Ecto neural progenitor cell (in vitro differentiated cells): ENCODE results near the gene PHF5A.
A peak's percentile ranks its signal among the peaks of the same experiment; 100 is the strongest.
"Not testable (repeated sequence)": the region's sequence is repeated elsewhere in the genome, so short reads cannot be mapped to it uniquely, and the experiment has no call there.

Experiments
- DNase-seq: peaks from one replicate; pipeline ENCODE4 v3.0.0-alpha.2; 2018; ENCODE audit warnings: low spot score

PHF5A gene

DNA sequence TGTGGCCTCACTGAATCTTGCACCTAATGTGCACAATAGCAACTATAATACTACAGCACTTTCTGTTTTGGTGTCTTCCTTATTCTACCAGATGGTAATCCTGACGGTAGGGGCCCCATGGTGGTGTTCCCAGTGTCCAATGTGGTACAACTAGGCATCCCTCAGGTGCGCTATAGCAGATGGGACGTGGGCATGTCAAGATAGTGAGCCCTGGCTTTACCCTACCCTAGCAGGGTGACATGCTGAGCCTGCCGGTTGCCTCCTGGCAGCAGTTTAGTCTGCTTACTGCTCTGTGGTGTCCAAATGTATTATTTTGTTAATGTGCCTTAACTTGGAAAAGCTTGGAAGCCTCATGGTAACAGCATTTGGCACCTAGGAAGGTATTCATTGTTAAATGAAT lies 19.6 kb upstream of the PHF5A start:
- DNase-seq: no peak

DNA sequence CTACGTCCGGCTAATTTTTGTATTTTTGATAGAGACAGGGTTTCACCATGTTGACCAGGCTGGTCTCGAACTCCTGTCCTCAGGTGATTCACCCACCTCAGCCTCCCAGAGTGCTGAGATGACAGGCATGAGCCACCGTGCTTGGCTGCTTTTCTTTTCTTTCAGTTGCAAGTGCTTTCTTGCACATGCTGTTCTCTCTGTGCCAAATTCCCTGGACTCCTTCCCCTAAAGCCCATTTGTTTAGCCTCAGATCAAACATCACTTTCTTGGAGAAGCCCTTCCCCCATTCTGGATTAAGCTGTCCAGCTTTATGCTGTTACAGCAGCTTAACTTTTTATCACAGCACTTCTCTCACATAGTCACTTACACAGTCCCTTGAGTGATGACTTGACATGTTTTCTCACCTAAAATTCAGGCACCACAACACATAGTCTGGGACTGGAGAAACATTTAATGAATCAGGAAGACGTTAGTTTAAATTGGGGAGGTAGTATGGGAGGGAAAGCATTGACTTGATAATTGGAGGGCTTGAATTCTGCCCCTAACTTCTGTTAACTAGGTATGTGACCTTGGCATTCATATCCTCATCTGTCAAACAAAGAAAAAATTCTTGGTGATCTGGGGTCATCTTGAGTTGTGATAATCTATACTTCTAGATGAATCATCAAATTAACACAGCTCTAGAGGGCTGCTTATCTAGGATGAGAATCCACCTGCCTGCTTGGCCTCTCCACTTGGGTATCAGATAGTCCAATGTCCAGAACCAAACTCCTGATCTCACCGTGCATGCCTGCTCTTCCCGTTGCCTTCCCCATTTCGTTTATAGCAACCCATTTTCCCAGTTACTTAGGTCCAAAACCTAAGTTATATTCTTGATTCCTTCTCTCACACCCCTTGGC lies 18.8 kb upstream of the PHF5A start:
- DNase-seq: no peak

DNA sequence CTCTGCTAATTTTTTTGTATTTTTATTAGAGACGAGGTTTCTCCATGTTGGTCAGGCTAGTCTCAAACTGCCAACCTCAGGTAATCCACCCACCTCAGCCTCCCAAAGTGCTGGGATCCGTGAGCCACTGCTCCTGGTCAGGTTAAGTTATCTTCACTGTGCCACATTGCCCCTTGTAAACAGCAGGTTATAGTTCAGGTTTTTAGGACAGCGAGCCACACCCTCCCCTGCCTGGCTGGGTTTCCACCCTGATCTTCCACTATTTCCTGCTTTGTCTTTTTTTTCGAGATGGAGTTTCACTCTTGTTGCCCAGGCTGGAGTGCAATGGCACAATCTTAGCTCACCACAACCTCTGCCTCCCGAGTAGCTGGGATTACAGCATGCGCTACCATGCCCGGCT lies 16.5 kb upstream of the PHF5A start:
- DNase-seq: no peak

DNA sequence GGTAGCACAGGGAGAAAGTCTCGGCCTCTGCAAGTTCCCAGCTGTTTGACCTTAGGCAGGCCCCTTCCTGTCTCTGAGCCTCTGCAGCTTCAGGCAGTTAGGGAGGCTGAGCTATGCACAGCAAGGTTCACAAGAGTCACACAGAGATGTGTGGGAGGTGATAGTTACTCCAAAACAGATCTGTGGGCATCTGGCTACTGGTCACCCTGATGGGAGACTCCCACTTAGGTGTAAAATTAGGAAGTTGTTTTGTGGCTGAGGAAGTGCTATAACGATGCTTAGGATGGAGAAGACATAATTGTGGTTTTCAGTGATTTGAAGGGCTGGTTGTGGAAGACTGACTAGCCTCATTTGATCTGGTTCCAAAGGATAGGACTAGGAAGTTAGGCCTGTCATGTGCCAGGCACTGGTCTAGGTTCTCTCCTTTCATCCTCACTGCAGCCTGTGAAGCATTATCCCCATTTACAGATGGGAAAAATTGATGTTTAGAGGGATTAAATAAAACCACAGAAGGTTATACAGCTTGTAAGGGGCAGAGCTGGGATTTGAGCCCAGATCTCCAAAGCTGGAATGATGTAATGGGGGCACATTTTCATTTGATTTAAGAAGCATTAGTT lies 13.9 kb upstream of the PHF5A start:
- DNase-seq: no peak

DNA sequence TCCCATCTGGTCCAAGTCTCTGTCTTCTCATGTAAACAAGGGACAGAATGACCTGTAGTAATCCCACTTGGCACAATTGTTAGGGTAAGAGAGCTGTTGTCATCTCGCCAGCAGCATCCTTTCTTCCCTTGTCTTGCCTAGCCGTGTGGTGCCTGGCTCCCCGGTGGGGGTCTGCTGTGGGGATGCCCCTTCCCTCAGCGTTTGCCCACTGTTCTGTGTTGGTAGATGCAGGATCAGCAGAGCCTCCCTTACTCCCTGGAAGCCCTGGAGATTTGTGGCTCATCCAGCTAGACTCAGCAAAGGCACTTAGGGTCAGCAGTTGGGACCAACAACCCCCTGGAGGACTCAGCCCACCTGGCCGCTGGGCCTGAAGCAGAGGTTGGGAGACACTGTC lies 13.4 kb upstream of the PHF5A start:
- DNase-seq: no peak

DNA sequence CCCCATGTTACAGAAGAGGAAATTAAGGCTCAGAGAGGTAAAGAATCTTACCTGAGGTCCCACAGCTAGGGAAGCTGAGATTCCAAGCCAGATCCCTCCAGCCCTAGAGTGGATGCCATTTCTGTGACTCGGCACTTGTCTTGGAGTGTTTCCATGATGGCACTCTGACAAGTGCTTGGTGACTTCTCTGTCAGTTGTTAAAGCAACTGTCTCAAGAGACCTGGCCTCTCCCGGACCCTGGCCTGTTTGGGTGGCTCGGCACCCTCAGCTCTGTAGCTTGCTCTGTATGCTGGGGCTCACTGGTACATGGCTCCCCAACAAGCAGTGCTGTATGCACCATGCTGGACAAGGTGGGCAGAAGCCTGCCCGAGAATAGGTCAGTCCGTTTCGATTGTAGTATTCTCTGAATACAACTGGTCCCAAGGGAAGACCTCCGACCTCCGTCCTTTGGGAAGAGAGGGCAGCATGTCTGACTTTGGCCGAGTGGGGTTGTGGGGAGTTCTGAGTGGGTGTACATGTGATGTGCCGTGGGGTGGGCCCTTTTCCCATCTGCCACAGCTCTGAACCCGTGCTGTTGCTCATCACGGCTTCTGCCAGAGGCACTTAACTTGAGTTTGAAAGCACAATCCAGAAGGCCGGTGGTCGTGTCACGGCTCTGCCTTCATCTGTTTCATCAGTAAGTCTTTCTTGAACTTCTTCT lies 12.8 kb upstream of the PHF5A start:
- DNase-seq: no peak

DNA sequence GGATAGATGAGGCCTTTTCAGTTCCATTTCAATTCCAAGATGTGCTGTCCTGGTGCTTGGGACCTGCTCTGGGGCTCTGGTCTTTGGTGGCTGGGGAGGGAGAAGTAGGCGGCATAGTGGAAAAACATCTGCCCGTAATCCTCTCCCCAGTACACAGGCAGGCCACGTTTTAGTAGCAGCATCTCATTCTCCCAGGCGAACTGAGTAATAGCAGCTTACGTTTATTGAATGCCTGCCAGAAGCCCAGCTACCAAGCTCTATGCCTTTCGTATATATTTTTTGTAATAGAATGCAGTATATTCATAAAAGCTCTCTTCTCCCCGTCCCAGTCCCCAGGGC lies 11.9 kb upstream of the PHF5A start:
- no peak for DNase-seq

DNA sequence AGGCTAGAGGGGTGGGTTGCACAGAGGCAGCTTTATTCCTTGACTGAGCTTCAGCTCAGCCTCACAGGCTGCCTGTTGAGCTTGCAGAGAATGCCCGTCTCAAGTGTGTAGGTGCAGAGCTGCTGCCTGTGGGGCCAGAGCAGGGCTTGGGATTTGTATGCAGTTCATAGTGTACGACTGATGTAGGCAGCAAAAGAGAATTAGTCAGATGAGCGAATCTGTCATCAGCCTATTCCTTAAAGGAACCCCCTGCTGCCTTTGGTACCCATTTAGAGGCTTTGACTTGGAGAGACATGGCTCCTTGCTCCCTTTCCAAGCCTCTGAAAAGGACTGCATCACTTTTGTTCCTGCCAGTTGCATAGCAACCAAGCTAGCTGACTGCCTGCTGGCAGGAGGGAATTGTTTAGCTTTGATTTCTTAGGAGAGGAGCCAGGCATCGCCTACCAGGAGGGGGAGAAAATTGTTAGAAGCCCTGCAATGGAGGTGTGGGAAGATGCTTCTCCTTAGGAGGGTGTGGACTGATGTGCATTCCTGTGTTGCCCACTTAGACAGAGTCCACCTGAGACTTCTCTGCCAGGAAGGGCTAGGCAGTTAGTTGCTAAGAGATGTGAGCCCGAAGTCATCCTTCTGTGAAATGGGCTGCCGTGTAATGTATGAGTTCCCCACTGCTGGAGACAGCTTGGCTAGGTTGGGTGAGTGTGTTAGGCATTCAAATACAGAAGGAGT lies 11.3 kb upstream of the PHF5A start:
- peak; percentile 57 for DNase-seq

DNA sequence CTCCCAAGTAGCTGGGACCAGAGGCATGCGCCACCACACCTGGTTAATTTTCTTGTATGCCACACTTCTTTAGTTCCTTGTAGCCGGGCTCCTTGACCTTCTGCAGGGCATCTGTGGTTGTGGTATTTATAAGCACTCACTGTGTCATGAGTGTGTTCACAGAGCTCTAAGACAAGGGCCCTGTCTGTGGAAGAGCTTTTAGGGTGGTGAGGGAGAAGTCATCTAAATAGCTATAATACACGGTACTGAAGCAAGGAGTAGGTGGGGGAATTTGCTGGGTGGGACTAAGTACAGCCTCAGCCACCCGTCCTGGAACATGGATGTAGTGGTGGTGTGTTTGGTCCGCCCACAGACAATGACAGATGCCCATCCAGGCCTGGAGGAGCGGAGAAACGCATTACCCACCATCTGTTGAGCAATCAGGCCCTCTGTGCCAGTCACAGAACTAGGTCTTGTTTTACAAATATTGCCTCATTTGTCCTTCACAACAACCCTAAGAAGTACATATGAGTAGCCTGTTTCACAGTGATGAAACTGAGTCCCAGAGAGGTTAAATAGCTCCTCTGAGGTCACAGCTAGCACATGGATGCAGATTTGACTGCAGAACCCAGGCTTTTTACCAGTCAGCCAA lies 10.5 kb upstream of the PHF5A start:
- DNase-seq: no peak

DNA sequence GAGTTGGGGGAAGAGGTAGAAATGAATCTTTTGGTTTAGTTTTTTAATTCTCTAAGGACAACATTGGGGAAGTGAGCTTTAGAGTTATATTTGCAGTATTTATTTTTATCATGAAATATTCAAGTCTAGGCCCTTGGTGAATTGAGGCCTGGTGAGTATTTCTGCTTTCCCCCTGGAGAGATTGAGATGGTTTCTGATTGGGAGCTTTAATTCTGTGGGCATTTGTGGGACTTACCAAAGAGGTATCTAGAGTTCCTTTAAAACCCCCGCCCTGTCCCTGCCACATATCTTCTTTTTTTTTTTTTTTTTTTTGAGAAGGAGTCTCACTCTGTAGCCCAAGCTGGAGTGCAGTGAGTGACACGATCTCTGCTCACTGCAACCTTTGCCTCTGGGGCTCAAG lies 10.0 kb upstream of the PHF5A start:
- no peak for DNase-seq

DNA sequence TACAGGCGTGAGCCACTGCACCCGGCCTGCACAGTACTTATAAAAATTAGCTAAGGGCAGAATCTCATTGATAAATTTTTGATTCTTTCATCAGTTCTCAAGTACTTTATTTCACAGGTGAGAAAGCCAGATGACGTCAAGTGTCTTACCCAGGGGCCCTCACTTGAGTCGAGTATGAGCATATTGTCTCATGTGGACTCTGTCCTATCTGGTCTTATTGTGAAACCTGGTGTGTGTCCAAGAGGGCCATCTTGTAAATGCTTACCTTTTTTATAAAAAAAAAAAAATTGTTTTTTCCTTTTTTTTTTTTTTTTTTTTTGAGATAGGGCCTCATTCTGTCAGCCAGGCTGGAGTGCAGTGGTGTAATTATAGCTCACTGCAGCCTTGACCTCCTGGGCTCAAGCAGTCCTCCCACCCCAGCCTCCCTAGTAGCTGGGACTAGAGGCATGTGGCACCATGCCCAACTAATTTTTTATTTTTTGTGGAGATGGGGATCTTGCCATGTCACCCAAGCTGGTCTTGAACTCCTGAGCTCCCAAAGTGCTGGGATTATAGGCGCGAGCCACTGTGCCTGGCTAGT lies 6.5 kb upstream of the PHF5A start:
- DNase-seq: no peak

DNA sequence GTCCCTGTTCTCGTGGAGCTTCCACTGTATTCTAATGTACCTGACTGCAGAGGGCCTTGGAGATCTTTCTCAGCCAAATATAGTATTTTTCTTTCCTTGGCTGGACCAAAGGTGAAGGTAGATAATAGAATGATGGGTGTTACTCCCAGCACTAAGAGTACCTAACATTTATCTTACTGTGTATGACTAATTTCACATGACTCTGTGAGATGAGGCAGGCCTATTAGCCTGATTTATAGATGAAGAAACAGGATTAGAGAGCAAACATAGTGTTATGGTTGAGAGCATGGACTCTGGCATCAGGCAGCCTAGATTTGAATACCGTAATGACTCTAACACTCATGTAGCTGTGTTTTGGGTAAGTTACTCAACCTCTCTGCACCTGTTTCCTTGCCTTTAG lies 3.1 kb upstream of the PHF5A start:
- no peak for DNase-seq

DNA sequence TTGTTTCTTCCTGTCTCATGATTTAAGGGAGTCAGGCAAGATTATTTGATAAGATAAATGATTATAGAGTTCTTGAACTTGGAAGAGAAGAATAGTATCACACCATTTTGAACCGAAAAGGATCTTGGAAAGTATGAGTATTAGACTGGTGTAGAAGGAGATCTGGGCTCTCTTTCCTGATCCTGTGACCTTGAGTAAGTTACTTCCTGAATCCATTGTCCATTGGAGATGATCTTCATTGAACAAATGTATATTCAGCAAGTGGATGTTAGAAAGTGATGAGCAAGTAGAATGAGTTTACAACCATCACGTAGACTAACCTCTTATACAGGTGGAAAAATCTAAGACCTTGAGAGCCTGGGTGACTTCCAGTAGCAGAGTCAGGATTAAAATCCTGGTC lies 2.4 kb upstream of the PHF5A start:
- DNase-seq: no peak

DNA sequence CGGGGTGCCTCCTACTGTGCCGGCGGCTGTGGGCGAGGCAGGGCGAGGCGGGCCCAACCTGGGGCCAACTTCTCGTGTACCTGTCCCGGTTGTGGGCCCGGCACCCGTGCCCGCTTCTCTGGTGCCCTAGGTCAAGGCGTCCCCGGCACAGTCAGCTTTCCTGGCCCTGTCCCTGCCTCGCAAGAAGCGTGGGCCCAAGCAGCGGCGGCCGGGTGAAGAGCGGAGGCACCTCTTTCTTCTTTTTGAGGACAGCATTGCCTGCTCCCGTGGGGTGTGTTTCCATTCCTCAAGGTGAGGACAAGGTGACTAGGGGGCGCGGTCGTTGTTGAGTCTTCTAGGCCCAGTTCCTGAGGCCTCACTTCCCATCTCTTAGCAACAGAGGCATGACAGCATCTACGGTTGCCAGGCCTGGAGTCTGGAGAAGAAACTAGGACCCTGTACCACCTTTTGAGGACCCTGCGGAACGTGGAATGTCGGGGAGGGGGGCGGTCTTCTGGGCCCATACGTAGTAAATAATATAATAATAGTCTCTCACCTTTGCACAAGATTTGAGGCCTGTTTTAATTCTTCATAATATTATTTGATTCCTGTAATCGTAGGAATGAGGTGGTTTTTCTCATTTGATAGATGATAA lies 843 bp upstream of the PHF5A start:
- no peak for DNase-seq

DNA sequence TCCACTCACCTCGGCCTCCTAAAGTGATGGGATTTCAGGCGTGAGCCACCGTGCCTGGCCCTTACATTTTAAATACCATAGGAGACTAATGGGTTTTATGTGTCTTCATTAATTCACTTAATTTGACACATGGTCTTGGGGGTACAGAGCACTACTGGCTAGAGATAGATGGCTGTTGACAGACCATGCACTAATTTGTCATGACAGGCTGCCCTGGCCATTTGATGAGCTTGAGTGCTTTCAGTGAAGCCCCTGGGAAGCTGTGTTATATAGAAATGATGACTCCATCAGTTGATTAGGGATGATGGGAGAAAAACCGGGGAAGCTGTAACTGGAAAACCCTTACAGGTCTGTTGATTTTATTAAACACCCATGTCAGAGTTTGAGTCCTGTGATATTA lies 6.6 kb downstream of the PHF5A start:
- no peak for DNase-seq

DNA sequence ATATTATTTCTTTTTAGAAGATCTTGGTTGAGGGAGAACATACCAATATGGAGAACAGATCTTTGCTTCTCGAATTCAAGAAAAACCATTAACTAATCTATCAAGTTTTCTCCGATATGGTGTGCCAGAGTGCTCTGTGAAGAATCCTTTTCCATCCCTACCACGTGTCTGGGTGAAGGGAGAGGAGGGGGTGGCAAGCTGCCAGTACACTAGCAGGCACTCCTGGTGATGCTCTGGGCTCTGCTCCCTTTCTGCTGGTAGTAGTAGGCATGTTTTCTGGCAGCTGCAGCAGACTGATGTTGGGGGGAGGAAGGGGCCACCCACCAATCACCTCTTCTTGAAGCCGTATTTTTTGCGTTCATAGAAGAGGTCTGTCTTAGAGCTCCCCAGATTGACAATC lies 8.4 kb downstream of the PHF5A start:
- DNase-seq: not testable (repeated sequence)

DNA sequence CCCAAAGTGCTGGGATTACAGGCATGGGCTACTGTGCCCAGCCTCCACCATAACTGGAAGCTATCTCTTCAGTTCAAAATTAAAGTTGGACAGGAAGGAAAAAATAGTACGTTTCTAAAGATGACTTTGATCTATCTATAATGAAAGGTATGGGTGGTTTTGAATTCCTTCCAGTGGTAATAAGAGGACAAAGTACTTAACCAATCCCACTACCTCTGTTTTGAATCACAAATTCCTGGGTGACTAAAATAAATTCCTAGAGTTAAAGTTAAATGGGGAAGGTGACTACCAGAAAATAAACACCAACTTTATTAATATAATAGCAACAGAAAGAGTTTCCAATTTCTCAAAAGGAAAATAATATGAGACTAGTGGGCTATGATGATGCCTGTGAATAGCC lies 9.1 kb downstream of the PHF5A start:
- DNase-seq: no peak

DNA sequence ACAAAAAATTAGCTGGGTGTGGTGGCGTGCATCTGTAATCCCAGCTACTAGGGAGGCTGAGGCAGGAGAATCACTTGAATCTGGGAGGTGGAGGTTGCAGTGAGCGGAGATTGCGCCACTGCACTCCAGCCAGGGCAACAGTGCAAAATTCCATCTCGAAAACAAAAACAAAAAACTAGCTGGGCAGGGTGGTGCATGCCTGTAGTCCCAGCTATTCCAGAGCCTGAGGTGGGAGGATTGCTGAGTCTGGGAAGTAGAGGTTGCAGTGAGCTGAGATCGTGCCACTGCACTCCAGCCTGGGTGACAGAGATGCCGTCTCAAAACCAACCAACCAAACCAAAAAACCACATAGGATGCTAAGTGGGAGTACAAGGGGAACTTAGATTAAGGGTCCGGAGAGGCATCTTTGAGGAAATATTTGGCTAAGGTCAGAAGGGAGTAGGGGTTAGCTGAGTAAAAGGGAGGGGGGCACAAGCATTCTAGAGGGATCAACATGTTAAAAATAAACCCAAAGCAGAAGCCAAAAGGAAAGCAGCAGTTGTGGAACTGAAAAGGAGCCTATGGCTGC lies 10.2 kb downstream of the PHF5A start:
- DNase-seq: no peak

DNA sequence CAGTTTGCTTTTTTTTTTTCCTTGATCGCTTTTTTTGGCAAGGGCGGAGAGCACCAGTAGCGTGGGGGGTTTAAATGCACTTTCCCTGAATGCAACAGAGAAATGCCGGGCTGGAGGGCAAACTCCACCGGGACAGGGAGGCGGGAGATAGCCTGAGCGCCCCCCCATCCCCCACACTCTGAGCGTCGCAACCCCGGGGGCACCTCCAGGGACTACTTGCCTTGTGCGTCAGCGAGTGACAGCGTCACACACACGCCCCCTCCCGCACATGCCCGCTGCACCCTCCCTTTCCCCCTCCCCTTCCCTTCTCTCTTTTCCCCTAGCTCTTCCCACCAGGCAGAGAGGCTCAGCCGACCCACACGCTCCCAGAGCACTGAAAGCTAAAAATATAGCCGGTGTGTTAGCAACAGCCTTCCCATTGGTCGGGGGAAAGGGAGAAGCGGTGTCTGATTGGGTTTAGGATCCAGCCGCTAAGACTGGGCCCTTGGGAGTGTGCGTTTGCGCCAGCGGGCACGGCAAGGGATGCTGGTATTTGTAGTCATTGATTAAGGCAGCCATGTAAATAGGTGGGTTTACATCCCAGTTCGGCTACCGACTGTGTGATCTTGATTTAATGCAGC lies 20.2 kb downstream of the PHF5A start:
- peak; percentile 96 for DNase-seq

DNA sequence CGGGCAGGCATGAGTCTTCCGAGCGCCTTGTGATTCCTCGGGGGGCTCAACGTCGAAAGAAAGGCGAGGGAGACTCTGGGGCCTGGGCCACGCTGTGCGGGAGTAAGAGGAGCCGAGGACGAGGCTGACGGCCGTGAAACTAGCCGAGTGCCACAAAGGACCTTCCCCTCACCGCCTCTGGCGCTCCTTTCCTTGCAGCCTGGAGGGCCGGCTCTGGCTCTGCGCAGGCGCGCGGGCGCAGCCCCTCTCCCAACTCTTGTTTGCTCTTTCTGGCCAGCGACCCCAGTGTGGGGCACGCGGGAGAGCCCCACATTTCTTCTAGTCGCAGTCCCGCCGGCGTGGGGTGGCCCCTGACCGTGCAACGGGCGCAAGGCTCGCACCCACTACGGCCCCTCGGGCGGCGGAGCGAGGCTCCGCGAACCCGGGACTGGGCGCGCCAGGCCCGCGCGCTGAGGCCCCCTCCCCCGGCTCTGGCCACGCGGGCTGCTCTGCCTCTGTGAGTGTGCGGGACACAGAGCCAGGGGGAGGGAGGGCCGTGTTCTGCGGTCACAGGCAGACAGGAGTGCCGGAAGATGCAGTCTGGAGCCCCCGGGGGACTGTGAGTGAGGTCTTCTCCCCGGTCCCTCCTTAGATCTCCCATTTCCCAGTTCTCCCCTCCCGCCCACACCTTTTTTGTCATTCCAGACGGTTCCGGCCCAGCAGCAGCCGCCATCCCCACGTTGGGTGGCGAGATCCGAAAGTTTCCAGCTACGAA lies 20.9 kb downstream of the PHF5A start:
- DNase-seq: peak; percentile 88
